ENCODE data around the gene MRPL16. TPM values are rescaled to one million over a fixed set of nuclear protein-coding genes. Genes with fewer than 3 reads are reported as not detected.

The MRPL16 gene
- total RNA-seq, 1 experiment from 2014 or later: 123 TPM

DNA sequence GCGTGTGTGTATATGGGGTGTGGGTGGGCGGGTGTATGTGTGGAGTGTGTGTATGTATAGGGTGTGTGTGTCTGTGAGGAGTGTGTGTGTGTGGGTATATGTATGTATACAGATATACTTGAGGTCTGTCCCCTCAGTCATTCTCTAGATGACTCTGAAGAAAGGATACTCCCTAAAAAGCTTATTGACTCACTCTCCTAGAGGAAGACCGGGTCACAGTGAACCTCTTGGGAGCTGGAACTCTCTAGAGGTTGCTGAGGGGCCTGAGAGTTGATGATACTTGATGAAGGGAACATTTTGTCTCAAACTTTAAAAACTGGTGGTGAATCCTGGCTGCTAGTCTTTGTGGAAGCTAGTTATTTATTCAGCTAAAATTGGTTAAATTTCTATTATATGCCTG lies 40.3 kb downstream of the MRPL16 start:
- Histone ChIP-seq H3K79me2 (ENCODE audit: low read length) (peaks cover 59% of the 10 kb centered on the region), H3K27ac (ENCODE audit: low read length) (no peak overlapping the region)
- CTCF ChIA-PET: no interaction called here

GRCh38 chr11:59769828-59770227 lies 40.8 kb downstream of the MRPL16 start:
- CTCF ChIA-PET: no interaction called here

More for the DNA sequence above, 40.3 kb downstream of the MRPL16 start:
- H3F3A ChIP-seq (ENCODE audit: low read length, unreplicated experiment): no peaks in the 10 kb centered on the region
- no peak overlapping the region for H3K4me2 ChIP-seq (ENCODE audit: low read length)
- no peaks in the 10 kb centered on the region for H3K4me1 ChIP-seq (ENCODE audit: insufficient read depth, low read length)
- no TSS peak for BruUV-seq (replicated peaks)
- H3K9me2 ChIP-seq (replicated peaks; ENCODE audit: low read length): no peaks in the 10 kb centered on the region
- no peaks in the 10 kb centered on the region for H3K27me3 ChIP-seq (ENCODE audit: low read length)
- DNase-seq (no peak), ATAC-seq (peak; percentile 24; the same call in 1 of the 2 replicates)
- H4K20me1 ChIP-seq (ENCODE audit: low read length): peaks cover 40% of the 10 kb centered on the region
- intact Hi-C loops (cut with micrococcal nuclease): no loop called here
- no peak overlapping the region for H3K9ac ChIP-seq (ENCODE audit: low read length)
- H3K4me3 ChIP-seq (ENCODE audit: low read length): no peak overlapping the region
- no peak for TF ChIP-seq CTCF (conservative IDR thresholded peaks at IDR 0.05; ENCODE audit: low read depth, low read length)
- no peak for TF ChIP-seq EZH2phosphoT487 (IDR thresholded peaks at IDR 0.05; ENCODE audit: borderline replicate concordance, low read length)
- TF ChIP-seq EZH2 (IDR thresholded peaks at IDR 0.05; ENCODE audit: low read length, unreplicated experiment): no peak
- no peaks in the 10 kb centered on the region for H3K9me3 ChIP-seq (ENCODE audit: low read length)
- no peak overlapping the region for H2AFZ ChIP-seq (ENCODE audit: low read length)
- POLR2A ChIA-PET (ENCODE audit: unreplicated experiment): no interaction called here
- peaks cover 5% of the 10 kb centered on the region; the same call in 1 of the 2 replicates for H3K36me3 ChIP-seq (ENCODE audit: low read depth, low read length)

GRCh38 chr11:59769111-59769510 lies 41.5 kb downstream of the MRPL16 start:
- no peaks in the 10 kb centered on the region for H3K9me3 ChIP-seq (ENCODE audit: low read length)
- no peak overlapping the region for H3K9ac ChIP-seq (ENCODE audit: low read length)
- no peak overlapping the region for H3K27ac ChIP-seq (ENCODE audit: low read length)
- H4K20me1 ChIP-seq (ENCODE audit: low read length): peaks cover 42% of the 10 kb centered on the region
- H3F3A ChIP-seq (ENCODE audit: low read length, unreplicated experiment): no peaks in the 10 kb centered on the region
- POLR2A ChIA-PET (ENCODE audit: unreplicated experiment): no interaction called here
- no peak overlapping the region for H3K4me3 ChIP-seq (ENCODE audit: low read length)
- H3K9me2 ChIP-seq (replicated peaks; ENCODE audit: low read length): no peaks in the 10 kb centered on the region
- no peak overlapping the region for H2AFZ ChIP-seq (ENCODE audit: low read length)
- ATAC-seq (no peak), DNase-seq (no peak)
- no peak overlapping the region for H3K4me2 ChIP-seq (ENCODE audit: low read length)
- TF ChIP-seq EZH2 (IDR thresholded peaks at IDR 0.05; ENCODE audit: low read length, unreplicated experiment): no peak
- peaks cover 3% of the 10 kb centered on the region; the same call in 1 of the 2 replicates for H3K36me3 ChIP-seq (ENCODE audit: low read depth, low read length)
- peaks cover 69% of the 10 kb centered on the region for H3K79me2 ChIP-seq (ENCODE audit: low read length)
- no TSS peak for BruUV-seq (replicated peaks)
- H3K4me1 ChIP-seq (ENCODE audit: insufficient read depth, low read length): no peaks in the 10 kb centered on the region
- no peaks in the 10 kb centered on the region for H3K27me3 ChIP-seq (ENCODE audit: low read length)
- intact Hi-C loops (cut with micrococcal nuclease): no loop called here
- CTCF ChIA-PET: no interaction called here

More at GRCh38 chr11:59769828-59770227, 40.8 kb downstream of the MRPL16 start:
- peaks cover 64% of the 10 kb centered on the region for H3K79me2 ChIP-seq (ENCODE audit: low read length)
- no peaks in the 10 kb centered on the region for H3F3A ChIP-seq (ENCODE audit: low read length, unreplicated experiment)
- no peak overlapping the region for H3K4me3 ChIP-seq (ENCODE audit: low read length)
- BruUV-seq (replicated peaks): no TSS peak
- H3K36me3 ChIP-seq (ENCODE audit: low read depth, low read length): peaks cover 5% of the 10 kb centered on the region; the same call in 1 of the 2 replicates
- no peaks in the 10 kb centered on the region for H3K27me3 ChIP-seq (ENCODE audit: low read length)
- H3K9me3 ChIP-seq (ENCODE audit: low read length): no peaks in the 10 kb centered on the region
- no peak for DNase-seq
- no peak overlapping the region for H2AFZ ChIP-seq (ENCODE audit: low read length)
- H3K27ac ChIP-seq (ENCODE audit: low read length): no peak overlapping the region
- H3K4me1 ChIP-seq (ENCODE audit: insufficient read depth, low read length): no peaks in the 10 kb centered on the region
- intact Hi-C loops (cut with micrococcal nuclease): no loop called here
- no peak for ATAC-seq
- H4K20me1 ChIP-seq (ENCODE audit: low read length): peaks cover 38% of the 10 kb centered on the region
- no peak overlapping the region for H3K9ac ChIP-seq (ENCODE audit: low read length)
- no peak overlapping the region for H3K4me2 ChIP-seq (ENCODE audit: low read length)
- POLR2A ChIA-PET (ENCODE audit: unreplicated experiment): no interaction called here
- TF ChIP-seq EZH2phosphoT487 (IDR thresholded peaks at IDR 0.05; ENCODE audit: borderline replicate concordance, low read length): no peak
- no peaks in the 10 kb centered on the region for H3K9me2 ChIP-seq (replicated peaks; ENCODE audit: low read length)

- CTCF ChIA-PET: no interaction called here
- BruUV-seq (replicated peaks): no TSS peak
These were observed 43.4 kb downstream of the MRPL16 start for GRCh38 chr11:59767225-59767611.

More at GRCh38 chr11:59767225-59767611, 43.4 kb downstream of the MRPL16 start:
- peaks cover 86% of the 10 kb centered on the region for H3K79me2 ChIP-seq (ENCODE audit: low read length)
- H2AFZ ChIP-seq (ENCODE audit: low read length): no peak overlapping the region
- DNase-seq (no peak), ATAC-seq (no peak)
- TF ChIP-seq EZH2 (IDR thresholded peaks at IDR 0.05; ENCODE audit: low read length, unreplicated experiment) (no peak), EZH2phosphoT487 (IDR thresholded peaks at IDR 0.05; ENCODE audit: borderline replicate concordance, low read length) (no peak), CTCF (conservative IDR thresholded peaks at IDR 0.05; ENCODE audit: low read depth, low read length) (no peak)
- no peak overlapping the region for H3K9ac ChIP-seq (ENCODE audit: low read length)
- H3K27me3 ChIP-seq (ENCODE audit: low read length): no peaks in the 10 kb centered on the region
- POLR2A ChIA-PET (ENCODE audit: unreplicated experiment): no interaction called here
- no peak overlapping the region for H3K27ac ChIP-seq (ENCODE audit: low read length)
- no peaks in the 10 kb centered on the region for H3K9me3 ChIP-seq (ENCODE audit: low read length)
- H3F3A ChIP-seq (ENCODE audit: low read length, unreplicated experiment): no peaks in the 10 kb centered on the region
- H3K36me3 ChIP-seq (ENCODE audit: low read depth, low read length): peaks cover 4% of the 10 kb centered on the region; the same call in 1 of the 2 replicates
- peaks cover 54% of the 10 kb centered on the region for H4K20me1 ChIP-seq (ENCODE audit: low read length)
- no peak overlapping the region for H3K4me3 ChIP-seq (ENCODE audit: low read length)
- intact Hi-C loops (cut with micrococcal nuclease): no loop called here
- H3K4me1 ChIP-seq (ENCODE audit: insufficient read depth, low read length): no peaks in the 10 kb centered on the region
- H3K9me2 ChIP-seq (replicated peaks; ENCODE audit: low read length): no peaks in the 10 kb centered on the region
- no peak overlapping the region for H3K4me2 ChIP-seq (ENCODE audit: low read length)

All from PC-3 (cell line).